GM23338 (cell line): ENCODE measurements around the gene GNA12. TPM values are rescaled to one million over a fixed set of nuclear protein-coding genes. Genes with fewer than 3 reads are reported as not detected.

ENCODE experiments used
- ATAC-seq: fragments of 200-7000 bp; cut with Tn5 transposase; 3 replicates; pipeline ENCODE4 v1.9.1; 2020
- DNase-seq: peaks from one replicate; pipeline ENCODE4 v3.0.0-alpha.2; 2015; ENCODE audit warnings: low spot score
- H2AFZ ChIP-seq: fragments of 200-600 bp; sonication (generic); 2 replicates; pipeline ENCODE4 v1.8.0; 2016; ENCODE audit warnings: antibody characterized with exemption, mild to moderate bottlenecking, moderate library complexity
- H3F3A ChIP-seq: fragments of 200-600 bp; sonication (generic); replicated peaks from 2 replicates; pipeline ENCODE4 v1.8.0; 2017; ENCODE audit warnings: antibody characterized with exemption, mixed run types, low read depth
- H3K27ac ChIP-seq: fragments of 200-600 bp; sonication (generic); 2 replicates; pipeline ENCODE4 v1.6.1; 2016; ENCODE audit warnings: low read depth
- H3K27me3 ChIP-seq: fragments of 200-600 bp; sonication (generic); 2 replicates; pipeline ENCODE4 v1.8.0; 2016; ENCODE audit warnings: mild to moderate bottlenecking, mixed run types, moderate library complexity; ENCODE audit not compliant: insufficient read depth
- H3K36me3 ChIP-seq: fragments of 200-600 bp; sonication (generic); 2 replicates; pipeline ENCODE4 v1.8.0; 2016; ENCODE audit warnings: mild to moderate bottlenecking; ENCODE audit not compliant: insufficient read depth
- H3K4me1 ChIP-seq: fragments of 200-600 bp; sonication (generic); 2 replicates; pipeline ENCODE4 v1.8.0; 2016; ENCODE audit warnings: mild to moderate bottlenecking, moderate library complexity; ENCODE audit not compliant: insufficient read depth
- H3K4me2 ChIP-seq: fragments of 200-600 bp; sonication (generic); 2 replicates; pipeline ENCODE4 v1.7.1; 2017; ENCODE audit warnings: mixed run types
- H3K4me3 ChIP-seq: fragments of 200-600 bp; sonication (generic); 2 replicates; pipeline ENCODE4 v1.6.1; 2016; ENCODE audit warnings: mixed run types
- H3K79me2 ChIP-seq: fragments of 200-600 bp; sonication (generic); replicated peaks from 2 replicates; pipeline ENCODE4 v1.8.0; 2017; ENCODE audit warnings: mild to moderate bottlenecking; ENCODE audit not compliant: insufficient read depth
- H3K9me2 ChIP-seq: fragments of 200-600 bp; sonication (generic); 2 replicates; pipeline ENCODE4 v1.8.0; 2017; ENCODE audit not compliant: insufficient read depth
- H4K20me1 ChIP-seq: fragments of 200-600 bp; sonication (generic); replicated peaks from 2 replicates; pipeline ENCODE4 v1.8.0; 2017; ENCODE audit warnings: mild to moderate bottlenecking; ENCODE audit not compliant: insufficient read depth
- H3K27ac Mint-ChIP-seq: 2 replicates; pipeline ENCODE4 v1.8.0; 2020; ENCODE audit warnings: inconsistent platforms, mild to moderate bottlenecking, moderate library complexity, mixed read lengths
- H3K27me3 Mint-ChIP-seq: 3 replicates; pipeline ENCODE4 v1.8.0; 2022; ENCODE audit warnings: low read depth, mild to moderate bottlenecking, moderate library complexity, mixed read lengths, inconsistent platforms; ENCODE audit not compliant: insufficient read depth, poor library complexity
- H3K36me3 Mint-ChIP-seq: 3 replicates; pipeline ENCODE4 v1.8.0; 2021; ENCODE audit warnings: low read depth, mild to moderate bottlenecking, inconsistent platforms, moderate library complexity, mixed read lengths
- H3K4me1 Mint-ChIP-seq: 3 replicates; pipeline ENCODE4 v1.8.0; 2020; ENCODE audit warnings: mild to moderate bottlenecking, inconsistent platforms, mixed read lengths
- H3K4me3 Mint-ChIP-seq: 3 replicates; pipeline ENCODE4 v1.8.0; 2021; ENCODE audit warnings: moderate library complexity, mild to moderate bottlenecking, inconsistent platforms, mixed read lengths
- H3K9me3 Mint-ChIP-seq: 3 replicates; pipeline ENCODE4 v1.8.0; 2020; ENCODE audit warnings: moderate library complexity, mild to moderate bottlenecking, inconsistent platforms, mixed read lengths
- CREB1 ChIP-seq: fragments of 250-450 bp; sonication (Bioruptor Pico); IDR thresholded peaks from 2 replicates; pipeline ENCODE4 v1.5.0; 2020; ENCODE audit warnings: low read depth, mild to moderate bottlenecking, moderate library complexity
- EZH2 ChIP-seq: fragments of 200-600 bp; sonication (generic); IDR thresholded peaks from one replicate; pipeline ENCODE4 v1.8.0; 2017; ENCODE audit warnings: antibody characterized with exemption, mild to moderate bottlenecking, low read depth; ENCODE audit not compliant: unreplicated experiment
- EZH2phosphoT487 ChIP-seq: fragments of 200-600 bp; sonication (generic); IDR thresholded peaks from one replicate; pipeline ENCODE4 v1.8.1; 2018; ENCODE audit warnings: antibody characterized with exemption; ENCODE audit not compliant: unreplicated experiment
- JUNB ChIP-seq: IDR thresholded peaks from one replicate; pipeline ENCODE4 v1.6.1; 2016; ENCODE audit warnings: antibody characterized with exemption; ENCODE audit not compliant: unreplicated experiment
- POLR2AphosphoS5 ChIP-seq: IDR thresholded peaks from 2 replicates; pipeline ENCODE4 v1.6.1; 2016; ENCODE audit warnings: antibody characterized with exemption, low read depth
- ZNF114 ChIP-seq: fragments of 250-450 bp; sonication (Bioruptor Pico); IDR thresholded peaks from 2 replicates; pipeline ENCODE4 v1.5.0; 2020; ENCODE audit warnings: mild to moderate bottlenecking, moderate library complexity
- ZNF331 ChIP-seq: fragments of 250-450 bp; sonication (Bioruptor Pico); IDR thresholded peaks from 2 replicates; pipeline ENCODE4 v1.5.0; 2020; ENCODE audit warnings: low read depth, mild to moderate bottlenecking, moderate library complexity
- polyA plus RNA-seq: library from polyadenylated mRNA; unstranded; fragments of >200 nt; fragmentation: Nextera tagmentation; extraction: Ambion mirVana; gene quantifications from 2 replicates; pipeline ENCODE4 v1.2.1, GENCODE V29; 2016
- total RNA-seq: library from RNA; depleted of rRNA; stranded (reverse); fragments of >200 nt; shearing (Covaris generic); gene quantifications from 2 replicates; pipeline ENCODE4 v1.2.3, GENCODE V29; 2014
- TF ChIP-seq, protein P1 (sequence below): fragments of 250-450 bp; sonication (Bioruptor Pico); IDR thresholded peaks from 2 replicates; pipeline ENCODE4 v1.5.0; 2020; ENCODE audit warnings: mild to moderate bottlenecking, moderate library complexity
- TF ChIP-seq, protein P2 (sequence below): IDR thresholded peaks from one replicate; pipeline ENCODE4 v1.6.1; 2018; ENCODE audit warnings: antibody characterized with exemption; ENCODE audit not compliant: unreplicated experiment

The GNA12 gene
- total and polyA plus RNA-seq, 2 experiments from 2014 or later = 24.0 to 87.7 TPM

DNA sequence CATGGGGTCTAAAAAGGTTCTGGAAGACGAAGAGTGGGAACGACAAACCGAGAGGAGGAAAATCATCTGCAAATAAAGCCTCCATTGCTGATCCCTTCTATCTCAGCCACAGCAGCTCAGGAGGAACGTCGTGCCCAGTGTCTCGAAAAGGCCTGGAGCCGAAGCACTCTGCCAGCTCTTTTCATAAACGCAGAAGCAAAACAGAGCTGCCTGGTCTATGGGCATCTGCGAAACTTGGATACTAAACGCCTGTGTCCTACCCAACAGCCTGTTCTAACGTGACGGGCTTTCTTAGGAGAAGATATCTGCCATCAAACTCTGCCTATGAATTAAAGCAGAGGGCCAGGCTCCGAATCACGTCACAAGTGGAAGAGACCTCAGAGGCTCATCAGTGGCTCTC is 68.7 kb downstream of the GNA12 start (continued):
- TF ChIP-seq EZH2phosphoT487 (no peak), CREB1 (CRISPR knock-in tag) (no peak), POLR2AphosphoS5 (no peak), JUNB (no peak)
- TF ChIP-seq, protein P1, sequence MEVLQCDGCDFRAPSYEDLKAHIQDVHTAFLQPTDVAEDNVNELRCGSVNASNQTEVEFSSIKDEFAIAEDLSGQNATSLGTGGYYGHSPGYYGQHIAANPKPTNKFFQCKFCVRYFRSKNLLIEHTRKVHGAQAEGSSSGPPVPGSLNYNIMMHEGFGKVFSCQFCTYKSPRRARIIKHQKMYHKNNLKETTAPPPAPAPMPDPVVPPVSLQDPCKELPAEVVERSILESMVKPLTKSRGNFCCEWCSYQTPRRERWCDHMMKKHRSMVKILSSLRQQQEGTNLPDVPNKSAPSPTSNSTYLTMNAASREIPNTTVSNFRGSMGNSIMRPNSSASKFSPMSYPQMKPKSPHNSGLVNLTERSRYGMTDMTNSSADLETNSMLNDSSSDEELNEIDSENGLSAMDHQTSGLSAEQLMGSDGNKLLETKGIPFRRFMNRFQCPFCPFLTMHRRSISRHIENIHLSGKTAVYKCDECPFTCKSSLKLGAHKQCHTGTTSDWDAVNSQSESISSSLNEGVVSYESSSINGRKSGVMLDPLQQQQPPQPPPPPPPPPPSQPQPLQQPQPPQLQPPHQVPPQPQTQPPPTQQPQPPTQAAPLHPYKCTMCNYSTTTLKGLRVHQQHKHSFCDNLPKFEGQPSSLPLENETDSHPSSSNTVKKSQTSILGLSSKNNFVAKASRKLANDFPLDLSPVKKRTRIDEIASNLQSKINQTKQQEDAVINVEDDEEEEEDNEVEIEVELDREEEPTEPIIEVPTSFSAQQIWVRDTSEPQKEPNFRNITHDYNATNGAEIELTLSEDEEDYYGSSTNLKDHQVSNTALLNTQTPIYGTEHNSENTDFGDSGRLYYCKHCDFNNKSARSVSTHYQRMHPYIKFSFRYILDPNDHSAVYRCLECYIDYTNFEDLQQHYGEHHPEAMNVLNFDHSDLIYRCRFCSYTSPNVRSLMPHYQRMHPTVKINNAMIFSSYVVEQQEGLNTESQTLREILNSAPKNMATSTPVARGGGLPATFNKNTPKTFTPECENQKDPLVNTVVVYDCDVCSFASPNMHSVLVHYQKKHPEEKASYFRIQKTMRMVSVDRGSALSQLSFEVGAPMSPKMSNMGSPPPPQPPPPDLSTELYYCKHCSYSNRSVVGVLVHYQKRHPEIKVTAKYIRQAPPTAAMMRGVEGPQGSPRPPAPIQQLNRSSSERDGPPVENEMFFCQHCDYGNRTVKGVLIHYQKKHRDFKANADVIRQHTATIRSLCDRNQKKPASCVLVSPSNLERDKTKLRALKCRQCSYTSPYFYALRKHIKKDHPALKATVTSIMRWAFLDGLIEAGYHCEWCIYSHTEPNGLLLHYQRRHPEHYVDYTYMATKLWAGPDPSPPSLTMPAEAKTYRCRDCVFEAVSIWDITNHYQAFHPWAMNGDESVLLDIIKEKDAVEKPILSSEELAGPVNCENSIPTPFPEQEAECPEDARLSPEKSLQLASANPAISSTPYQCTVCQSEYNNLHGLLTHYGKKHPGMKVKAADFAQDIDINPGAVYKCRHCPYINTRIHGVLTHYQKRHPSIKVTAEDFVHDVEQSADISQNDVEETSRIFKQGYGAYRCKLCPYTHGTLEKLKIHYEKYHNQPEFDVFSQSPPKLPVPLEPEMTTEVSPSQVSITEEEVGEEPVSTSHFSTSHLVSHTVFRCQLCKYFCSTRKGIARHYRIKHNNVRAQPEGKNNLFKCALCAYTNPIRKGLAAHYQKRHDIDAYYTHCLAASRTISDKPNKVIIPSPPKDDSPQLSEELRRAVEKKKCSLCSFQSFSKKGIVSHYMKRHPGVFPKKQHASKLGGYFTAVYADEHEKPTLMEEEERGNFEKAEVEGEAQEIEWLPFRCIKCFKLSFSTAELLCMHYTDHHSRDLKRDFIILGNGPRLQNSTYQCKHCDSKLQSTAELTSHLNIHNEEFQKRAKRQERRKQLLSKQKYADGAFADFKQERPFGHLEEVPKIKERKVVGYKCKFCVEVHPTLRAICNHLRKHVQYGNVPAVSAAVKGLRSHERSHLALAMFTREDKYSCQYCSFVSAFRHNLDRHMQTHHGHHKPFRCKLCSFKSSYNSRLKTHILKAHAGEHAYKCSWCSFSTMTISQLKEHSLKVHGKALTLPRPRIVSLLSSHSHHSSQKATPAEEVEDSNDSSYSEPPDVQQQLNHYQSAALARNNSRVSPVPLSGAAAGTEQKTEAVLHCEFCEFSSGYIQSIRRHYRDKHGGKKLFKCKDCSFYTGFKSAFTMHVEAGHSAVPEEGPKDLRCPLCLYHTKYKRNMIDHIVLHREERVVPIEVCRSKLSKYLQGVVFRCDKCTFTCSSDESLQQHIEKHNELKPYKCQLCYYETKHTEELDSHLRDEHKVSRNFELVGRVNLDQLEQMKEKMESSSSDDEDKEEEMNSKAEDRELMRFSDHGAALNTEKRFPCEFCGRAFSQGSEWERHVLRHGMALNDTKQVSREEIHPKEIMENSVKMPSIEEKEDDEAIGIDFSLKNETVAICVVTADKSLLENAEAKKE (CRISPR knock-in tag) = no peak

DNA sequence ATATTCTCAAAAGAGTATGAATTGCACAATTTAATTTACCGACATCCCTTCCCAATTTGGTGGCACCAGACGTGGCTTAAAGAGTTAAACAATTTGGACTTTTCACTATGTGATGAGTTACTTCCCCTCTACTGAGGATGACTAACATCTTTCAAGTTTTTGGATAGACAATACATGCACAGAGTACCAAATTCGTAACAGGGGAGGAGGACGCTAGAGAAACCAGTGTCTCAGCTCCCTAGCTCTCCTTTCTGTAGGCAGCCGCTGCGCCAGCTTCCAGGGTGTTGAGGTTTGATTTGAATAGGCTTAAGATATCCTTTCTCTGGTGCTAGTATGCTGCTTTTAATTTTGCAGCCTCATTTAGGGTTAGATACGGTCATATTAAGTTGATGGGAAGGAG is 69.2 kb downstream of the GNA12 start:
- Histone ChIP-seq H3K4me3 (no peak overlapping the region), H3K4me1 (peaks cover 28% of the 10 kb centered on the region), H4K20me1 (peaks cover 7% of the 10 kb centered on the region), H3K27ac (0 out of 2 replicates have a peak overlapping the region, but pooled peaks have one; percentile 39), H3K36me3 (peaks cover 4% of the 10 kb centered on the region; the same call in 1 of the 2 replicates), H3K27me3 (no peaks in the 10 kb centered on the region), H3K4me2 (no peak overlapping the region), H3K79me2 (peaks cover 81% of the 10 kb centered on the region), H2AFZ (no peak overlapping the region), H3F3A (0 out of 2 replicates have a peak, but pooled peaks cover 3% of the 10 kb centered on the region), H3K9me2 (no peaks in the 10 kb centered on the region)
- DNase-seq (no peak), ATAC-seq (no peak)
- Mint-ChIP-seq H3K27me3 (no peaks in the 10 kb centered on the region), H3K36me3 (peaks cover 42% of the 10 kb centered on the region), H3K9me3 (no peaks in the 10 kb centered on the region), H3K4me3 (no peak overlapping the region), H3K4me1 (peaks cover 32% of the 10 kb centered on the region), H3K27ac (peak overlapping the region; percentile 16)
- no peak for TF ChIP-seq ZNF114 (CRISPR knock-in tag)
- no peak for TF ChIP-seq ZNF331 (CRISPR knock-in tag)
- TF ChIP-seq, protein P2, sequence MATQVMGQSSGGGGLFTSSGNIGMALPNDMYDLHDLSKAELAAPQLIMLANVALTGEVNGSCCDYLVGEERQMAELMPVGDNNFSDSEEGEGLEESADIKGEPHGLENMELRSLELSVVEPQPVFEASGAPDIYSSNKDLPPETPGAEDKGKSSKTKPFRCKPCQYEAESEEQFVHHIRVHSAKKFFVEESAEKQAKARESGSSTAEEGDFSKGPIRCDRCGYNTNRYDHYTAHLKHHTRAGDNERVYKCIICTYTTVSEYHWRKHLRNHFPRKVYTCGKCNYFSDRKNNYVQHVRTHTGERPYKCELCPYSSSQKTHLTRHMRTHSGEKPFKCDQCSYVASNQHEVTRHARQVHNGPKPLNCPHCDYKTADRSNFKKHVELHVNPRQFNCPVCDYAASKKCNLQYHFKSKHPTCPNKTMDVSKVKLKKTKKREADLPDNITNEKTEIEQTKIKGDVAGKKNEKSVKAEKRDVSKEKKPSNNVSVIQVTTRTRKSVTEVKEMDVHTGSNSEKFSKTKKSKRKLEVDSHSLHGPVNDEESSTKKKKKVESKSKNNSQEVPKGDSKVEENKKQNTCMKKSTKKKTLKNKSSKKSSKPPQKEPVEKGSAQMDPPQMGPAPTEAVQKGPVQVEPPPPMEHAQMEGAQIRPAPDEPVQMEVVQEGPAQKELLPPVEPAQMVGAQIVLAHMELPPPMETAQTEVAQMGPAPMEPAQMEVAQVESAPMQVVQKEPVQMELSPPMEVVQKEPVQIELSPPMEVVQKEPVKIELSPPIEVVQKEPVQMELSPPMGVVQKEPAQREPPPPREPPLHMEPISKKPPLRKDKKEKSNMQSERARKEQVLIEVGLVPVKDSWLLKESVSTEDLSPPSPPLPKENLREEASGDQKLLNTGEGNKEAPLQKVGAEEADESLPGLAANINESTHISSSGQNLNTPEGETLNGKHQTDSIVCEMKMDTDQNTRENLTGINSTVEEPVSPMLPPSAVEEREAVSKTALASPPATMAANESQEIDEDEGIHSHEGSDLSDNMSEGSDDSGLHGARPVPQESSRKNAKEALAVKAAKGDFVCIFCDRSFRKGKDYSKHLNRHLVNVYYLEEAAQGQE = no peak
- TF ChIP-seq EZH2 = no peak
- no peak for TF ChIP-seq POLR2AphosphoS5
